NOMO-1 treated with DMSO at 0.1 percent for 48 hours (cell line): ENCODE measurements around the gene BLM.
A peak's percentile ranks its signal among the peaks of the same experiment; 100 is the strongest.
"Not testable (repeated sequence)": the region's sequence is repeated elsewhere in the genome, so short reads cannot be mapped to it uniquely, and the experiment has no call there.

Source experiments
- DNase-seq: peaks from one replicate; lab custom pipeline; 2025; ENCODE audit not compliant: unreplicated experiment; lab: John Stamatoyannopoulos, UW

BLM gene

GRCh38 chr15:90716976-90717821 is at the start of gene BLM:
BLM (plus strand) TSS chr15:90717346; CDS start chr15:90747393, 30,047 bp downstream.
- peak; percentile 99 for DNase-seq

- not testable (repeated sequence) for DNase-seq
These were observed 49.3 kb upstream of the BLM start for GRCh38 chr15:90667755-90668345.

GRCh38 chr15:90670631-90671030 is 46.5 kb upstream of the BLM start:
- not testable (repeated sequence) for DNase-seq

- DNase-seq: no peak
These were observed 45.9 kb upstream of the BLM start for GRCh38 chr15:90671216-90671615.

- DNase-seq: not testable (repeated sequence)
These were observed 43.8 kb upstream of the BLM start for GRCh38 chr15:90673357-90673756.

GRCh38 chr15:90674476-90674875 is 42.7 kb upstream of the BLM start:
- DNase-seq: no peak

- DNase-seq: no peak
These were observed 41.7 kb upstream of the BLM start for GRCh38 chr15:90675464-90675863.

GRCh38 chr15:90677807-90678790 is 39.0 kb upstream of the BLM start:
- DNase-seq: no peak

- DNase-seq: no peak
These were observed 37.2 kb upstream of the BLM start for GRCh38 chr15:90679959-90680358.

- no peak for DNase-seq
These were observed 36.7 kb upstream of the BLM start for GRCh38 chr15:90680371-90680935.

- DNase-seq: no peak
These were observed 36.1 kb upstream of the BLM start for GRCh38 chr15:90681056-90681455.

GRCh38 chr15:90681480-90681879 is 35.7 kb upstream of the BLM start:
- no peak for DNase-seq

- DNase-seq: no peak
These were observed 33.8 kb upstream of the BLM start for GRCh38 chr15:90683371-90683770.

- DNase-seq: no peak
These were observed 33.3 kb upstream of the BLM start for GRCh38 chr15:90683876-90684275.

- no peak for DNase-seq
These were observed 32.9 kb upstream of the BLM start for GRCh38 chr15:90684281-90684680.

- DNase-seq: peak; percentile 91
These were observed 31.3 kb upstream of the BLM start for GRCh38 chr15:90685591-90686434.

- peak; percentile 77 for DNase-seq
These were observed 30.5 kb upstream of the BLM start for GRCh38 chr15:90686435-90687218.

- DNase-seq: not testable (repeated sequence)
These were observed 27.7 kb upstream of the BLM start for GRCh38 chr15:90689326-90689961.

GRCh38 chr15:90690585-90690984 is 26.6 kb upstream of the BLM start:
- DNase-seq: no peak
